GM18867 (cell line): Measurements from ENCODE around the gene SRGAP1.
"Not testable (repeated sequence)": the region's sequence is repeated elsewhere in the genome, so short reads cannot be mapped to it uniquely, and the experiment has no call there.

ENCODE experiments used
- ATAC-seq: cut with Tn5 transposase; IDR thresholded peaks from one replicate; pipeline ENCODE4 v1.9.1; 2021; ENCODE audit warnings: mild to moderate bottlenecking, moderate library complexity; ENCODE audit not compliant: unreplicated experiment

The SRGAP1 gene

GRCh38 chr12:63999853-64000252 lies 155.4 kb downstream of the SRGAP1 start:
- no peak for ATAC-seq

- no peak for ATAC-seq
These were observed 156.9 kb downstream of the SRGAP1 start for GRCh38 chr12:64001439-64001838.

- no peak for ATAC-seq
These were observed 160.1 kb downstream of the SRGAP1 start for GRCh38 chr12:64004641-64005040.

GRCh38 chr12:64006211-64006825 lies 161.8 kb downstream of the SRGAP1 start:
- ATAC-seq = no peak

GRCh38 chr12:64007853-64008252 lies 163.4 kb downstream of the SRGAP1 start:
- no peak for ATAC-seq

- ATAC-seq = no peak
These were observed 164.1 kb downstream of the SRGAP1 start for GRCh38 chr12:64008596-64008995.

GRCh38 chr12:64009321-64010068 lies 165.0 kb downstream of the SRGAP1 start:
- ATAC-seq = peak; percentile 57

GRCh38 chr12:64010069-64010686 lies 165.7 kb downstream of the SRGAP1 start:
- ATAC-seq = peak; percentile 88

- no peak for ATAC-seq
These were observed 172.0 kb downstream of the SRGAP1 start for GRCh38 chr12:64016521-64016920.

GRCh38 chr12:64018116-64018515 lies 173.6 kb downstream of the SRGAP1 start:
- not testable (repeated sequence) for ATAC-seq

GRCh38 chr12:64018524-64018923 lies 174.0 kb downstream of the SRGAP1 start:
- no peak for ATAC-seq

- ATAC-seq = no peak
These were observed 174.6 kb downstream of the SRGAP1 start for GRCh38 chr12:64019101-64019500.

- no peak for ATAC-seq
These were observed 175.2 kb downstream of the SRGAP1 start for GRCh38 chr12:64019654-64020053.

GRCh38 chr12:64025174-64025958 lies 180.9 kb downstream of the SRGAP1 start:
- ATAC-seq = peak; percentile 69

- no peak for ATAC-seq
These were observed 182.8 kb downstream of the SRGAP1 start for GRCh38 chr12:64027311-64027710.

GRCh38 chr12:64028541-64028940 lies 184.0 kb downstream of the SRGAP1 start:
- ATAC-seq = no peak

GRCh38 chr12:64029013-64029857 lies 184.7 kb downstream of the SRGAP1 start:
- no peak for ATAC-seq

GRCh38 chr12:64030155-64030554 lies 185.7 kb downstream of the SRGAP1 start:
- no peak for ATAC-seq

GRCh38 chr12:64034056-64034455 lies 189.6 kb downstream of the SRGAP1 start:
- ATAC-seq = not testable (repeated sequence)

- ATAC-seq = no peak
These were observed 190.5 kb downstream of the SRGAP1 start for GRCh38 chr12:64034901-64035576.
